ENCODE results near the gene ABHD8. TPM values are rescaled to one million over a fixed set of nuclear protein-coding genes. Genes with fewer than 3 reads are reported as not detected.
A peak's percentile ranks its signal among the peaks of the same experiment; 100 is the strongest.
"Not testable (repeated sequence)": the region's sequence is repeated elsewhere in the genome, so short reads cannot be mapped to it uniquely, and the experiment has no call there.

The ABHD8 gene
- total RNA-seq, 1 experiment from 2014 or later = 25.9 TPM

- no peak for DNase-seq (ENCODE audit: low read depth)
Observed at GRCh38 chr19:17296976-17297375, 6.2 kb downstream of the ABHD8 start.

DNA sequence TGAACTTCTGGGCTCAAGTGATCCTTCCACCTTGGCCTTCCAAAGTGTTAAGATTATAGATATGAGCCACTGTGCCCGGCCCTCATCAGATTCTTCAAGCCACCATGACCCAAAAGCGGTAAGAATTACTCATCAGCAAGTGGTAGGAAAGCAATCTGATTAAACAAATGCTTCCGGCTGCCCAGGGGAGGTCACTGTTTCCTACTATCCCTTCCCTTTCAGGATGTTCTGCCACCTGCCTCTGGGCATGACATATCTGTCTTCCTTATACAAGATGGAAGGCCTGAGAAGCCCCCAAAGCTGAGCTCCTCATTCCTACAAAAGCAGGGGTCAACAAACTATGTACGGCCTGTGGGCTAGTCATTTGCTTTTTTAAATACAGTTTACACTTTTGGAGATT, 7.0 kb downstream of the ABHD8 start:
- DNase-seq (ENCODE audit: low read depth) = peak; percentile 75

- not testable (repeated sequence) for DNase-seq (ENCODE audit: low read depth)
Observed at GRCh38 chr19:17295551-17295950, 7.7 kb downstream of the ABHD8 start.

DNA sequence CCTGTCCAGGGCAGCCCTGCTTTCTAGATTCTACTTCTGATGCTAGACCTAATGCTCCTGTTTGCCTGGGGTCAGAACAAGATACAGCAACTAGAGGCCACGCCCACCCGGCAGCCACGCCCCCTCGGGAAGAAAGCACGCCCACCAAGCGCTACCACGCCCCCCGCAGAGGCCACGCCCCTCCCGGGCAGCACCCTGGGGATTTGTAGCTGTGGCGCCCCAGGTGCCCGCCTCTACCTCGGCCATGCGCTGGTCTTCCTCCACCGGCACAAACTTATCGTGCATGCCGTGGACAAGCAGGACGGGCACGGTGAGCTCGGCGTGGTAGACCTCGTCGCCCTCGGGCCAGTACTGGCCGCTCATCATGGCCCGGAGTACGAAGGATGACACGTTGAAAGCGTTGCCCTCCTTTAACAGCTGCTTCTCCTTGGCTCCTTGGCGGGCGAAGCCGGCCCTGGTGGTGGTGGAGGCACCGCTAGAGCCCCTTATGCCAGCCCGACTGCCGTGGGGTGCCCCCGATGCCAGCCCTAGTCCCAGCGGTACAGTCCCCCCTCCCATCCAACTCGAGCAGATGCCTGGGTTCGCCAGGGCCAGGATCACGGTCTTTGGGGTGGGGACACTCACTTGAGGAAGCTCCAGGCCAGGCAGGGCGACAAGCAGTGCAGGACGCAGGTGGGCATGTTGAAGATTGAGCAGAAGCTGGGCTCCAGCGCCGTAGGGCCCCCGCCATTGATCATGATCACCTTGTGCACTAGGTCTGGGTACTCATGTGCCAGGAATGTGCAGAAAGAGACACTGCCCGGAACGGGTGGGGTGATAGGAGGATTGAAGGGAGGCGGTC, 9.0 kb downstream of the ABHD8 start:
- no peak for DNase-seq (ENCODE audit: low read depth)

DNA sequence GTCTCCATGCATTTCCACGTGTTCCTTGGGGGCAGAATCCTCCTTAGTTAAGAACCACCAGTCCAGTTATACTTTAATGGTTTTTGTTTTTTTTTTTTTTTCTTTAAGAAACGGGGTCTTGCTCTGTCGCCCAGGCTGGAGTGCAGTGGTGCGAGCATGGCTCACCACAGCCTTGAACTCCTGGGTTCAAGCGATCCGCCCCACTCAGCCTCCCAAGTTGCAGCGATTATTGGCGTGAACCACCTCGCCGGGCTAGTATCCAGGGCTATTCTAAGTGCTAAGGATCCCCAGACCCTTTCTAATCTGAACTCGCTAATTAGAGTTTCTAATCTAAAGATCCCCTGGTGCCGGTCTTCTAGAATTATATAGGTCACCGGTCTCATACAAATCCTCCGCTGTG, 9.6 kb downstream of the ABHD8 start:
- no peak for DNase-seq (ENCODE audit: low read depth)

DNA sequence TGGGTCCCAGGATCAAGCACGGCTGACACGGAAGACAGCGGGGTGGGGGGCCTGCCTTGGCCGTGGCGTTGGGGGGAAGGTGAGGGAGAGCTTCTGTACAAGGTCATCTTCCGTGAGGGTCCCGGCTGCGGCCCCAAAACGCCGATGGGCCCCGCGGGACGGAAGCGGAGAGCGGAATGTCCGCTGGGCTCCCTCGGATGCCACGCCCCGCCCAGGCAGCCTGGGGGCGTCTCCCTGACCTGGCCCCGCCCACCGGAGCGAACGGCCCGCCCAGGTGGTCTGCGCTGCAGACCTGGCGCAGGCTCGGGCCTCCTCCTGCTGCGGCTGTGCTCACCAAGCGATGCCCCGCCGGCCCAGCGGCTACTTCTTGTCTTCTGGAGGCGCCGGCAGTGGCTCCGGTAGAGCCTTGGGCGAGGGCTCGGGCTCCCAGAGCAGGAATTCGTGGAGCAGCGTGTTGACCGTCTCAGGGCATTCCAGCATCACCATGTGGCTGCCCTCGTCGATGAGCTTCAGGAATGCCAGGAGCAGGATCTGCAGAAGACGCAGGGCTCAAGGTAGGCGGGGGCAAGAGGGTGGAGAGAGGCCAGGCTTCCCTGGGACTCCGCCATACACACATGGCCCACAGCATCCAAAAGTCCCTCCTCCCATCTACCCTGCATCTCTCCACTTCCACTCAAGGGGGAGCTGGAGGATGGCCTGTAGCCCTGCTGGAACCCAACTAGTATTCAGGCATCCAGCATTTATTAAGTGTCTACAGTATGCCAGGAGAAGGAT, 10.7 kb downstream of the ABHD8 start:
- DNase-seq (ENCODE audit: low read depth) = peak; percentile 31

- peak; percentile 35 for DNase-seq (ENCODE audit: low read depth)
Observed at GRCh38 chr19:17289489-17289888, 13.7 kb downstream of the ABHD8 start.

DNA sequence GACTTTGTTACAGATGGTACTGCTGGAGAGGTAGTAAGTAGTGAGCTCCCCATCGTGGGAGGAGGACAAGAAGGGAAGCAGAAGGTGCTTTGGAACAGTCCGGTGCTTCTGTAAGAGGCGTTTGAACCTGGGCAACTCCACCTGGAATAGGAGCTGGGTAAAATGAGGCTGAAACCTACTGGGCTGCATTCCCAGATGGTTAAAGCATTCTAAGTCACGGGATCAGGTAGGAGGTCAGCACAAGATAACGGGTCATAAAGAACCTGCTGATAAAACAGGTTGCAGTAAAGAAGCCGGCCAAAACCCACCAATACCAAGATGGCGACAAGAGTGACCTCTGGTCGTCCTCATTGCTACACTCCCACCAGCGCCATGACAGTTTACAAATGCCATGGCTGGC, 16.5 kb downstream of the ABHD8 start:
- DNase-seq (ENCODE audit: low read depth) = no peak

GRCh38 chr19:17286263-17286662, 17.0 kb downstream of the ABHD8 start:
- no peak for DNase-seq (ENCODE audit: low read depth)

GRCh38 chr19:17285415-17286135, 17.6 kb downstream of the ABHD8 start:
- no peak for DNase-seq (ENCODE audit: low read depth)

GRCh38 chr19:17283504-17283996, 19.7 kb downstream of the ABHD8 start:
- no peak for DNase-seq (ENCODE audit: low read depth)

DNA sequence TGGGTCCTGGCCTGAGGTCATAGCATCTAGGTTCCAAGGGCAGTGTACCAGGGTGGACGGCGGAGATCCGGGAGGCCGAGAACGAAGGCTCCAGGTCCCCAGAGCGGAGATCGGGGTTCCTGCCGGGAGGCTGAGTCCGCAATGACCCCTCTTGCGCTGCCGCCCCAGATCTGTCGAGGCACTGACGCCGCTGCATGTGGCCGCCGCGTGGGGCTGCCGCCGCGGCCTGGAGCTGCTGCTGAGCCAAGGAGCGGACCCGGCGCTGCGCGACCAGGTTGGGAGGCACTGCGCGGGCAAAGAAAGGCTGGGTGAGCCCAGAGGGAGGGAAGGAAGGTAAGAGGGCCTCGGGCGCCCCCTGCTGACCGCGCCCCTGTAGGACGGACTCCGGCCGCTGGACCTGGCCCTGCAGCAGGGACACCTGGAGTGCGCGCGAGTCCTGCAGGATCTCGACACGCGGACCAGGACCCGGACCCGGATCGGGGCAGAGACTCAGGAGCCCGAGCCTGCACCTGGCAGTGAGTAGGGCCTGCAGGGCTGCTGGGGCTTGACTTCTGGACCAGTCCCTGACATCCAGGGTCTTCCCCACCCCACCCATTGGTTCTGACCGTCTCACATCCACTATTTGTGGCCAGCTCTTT, 20.6 kb downstream of the ABHD8 start:
- peak; percentile 71 for DNase-seq (ENCODE audit: low read depth)

- no peak for DNase-seq (ENCODE audit: low read depth)
Observed at GRCh38 chr19:17281391-17282304, 21.6 kb downstream of the ABHD8 start, which contains the start of gene ANKLE1. Gene ANKLE1, plus strand, starts transcription at chr19:17281901. Its CDS starts 20 bp downstream, at chr19:17281921.

GRCh38 chr19:17279436-17279835, 23.8 kb downstream of the ABHD8 start:
- no peak for DNase-seq (ENCODE audit: low read depth)

DNA sequence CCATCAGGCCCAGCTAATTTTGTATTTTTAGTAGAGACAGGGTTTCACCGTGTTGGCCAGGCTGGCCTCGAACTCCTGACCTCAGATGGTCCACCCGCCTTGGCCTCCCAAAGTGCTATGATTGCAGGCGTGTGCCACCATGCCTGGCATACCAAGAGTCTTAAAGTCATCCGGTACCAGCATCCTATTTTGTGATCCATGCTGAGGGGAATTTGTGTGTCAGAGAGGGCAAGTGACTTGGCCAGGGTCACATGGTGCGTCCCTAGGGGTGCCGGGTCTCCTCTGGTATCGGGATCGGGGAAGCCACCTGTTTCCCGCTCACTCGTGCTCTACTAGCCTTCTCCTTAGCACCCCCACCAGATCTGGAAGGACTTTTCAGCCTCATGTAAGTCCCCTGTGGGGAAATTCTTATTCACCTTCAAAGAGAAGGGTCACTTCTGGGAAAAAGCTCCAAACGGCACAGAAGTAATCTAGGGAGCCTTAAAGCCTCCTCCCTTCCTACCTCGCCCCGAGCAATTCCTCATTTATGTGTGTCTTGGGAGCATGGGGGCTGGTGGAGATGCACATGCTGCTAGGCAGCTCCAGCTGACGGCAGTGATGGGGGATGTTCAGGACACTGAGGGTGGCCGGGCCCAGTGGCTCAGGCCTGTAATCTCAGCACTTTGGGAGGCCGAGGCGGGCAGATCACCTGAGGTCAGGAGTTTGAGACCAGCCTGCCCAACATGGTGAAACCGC, 27.6 kb downstream of the ABHD8 start:
- DNase-seq (ENCODE audit: low read depth) = no peak

DNA sequence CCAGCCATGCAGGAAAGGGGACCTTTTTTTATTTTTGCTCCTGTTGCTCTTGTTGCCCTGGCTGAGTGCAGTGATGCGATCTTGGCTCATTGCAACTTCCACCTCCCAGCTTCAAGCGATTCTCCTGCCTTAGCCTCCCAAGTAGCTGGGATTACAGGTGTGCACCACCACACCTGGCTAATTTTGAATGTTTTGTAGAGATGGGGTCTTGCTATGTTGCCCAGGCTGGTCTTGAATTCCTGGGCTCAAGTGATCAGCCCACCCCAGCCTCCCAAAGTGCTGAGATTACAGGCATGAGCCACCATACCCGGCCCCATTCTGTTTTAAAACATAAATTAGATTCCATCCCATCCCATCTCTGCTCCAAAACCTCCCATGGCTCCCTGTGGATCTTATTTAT, 28.3 kb downstream of the ABHD8 start:
- not testable (repeated sequence) for DNase-seq (ENCODE audit: low read depth)

DNA sequence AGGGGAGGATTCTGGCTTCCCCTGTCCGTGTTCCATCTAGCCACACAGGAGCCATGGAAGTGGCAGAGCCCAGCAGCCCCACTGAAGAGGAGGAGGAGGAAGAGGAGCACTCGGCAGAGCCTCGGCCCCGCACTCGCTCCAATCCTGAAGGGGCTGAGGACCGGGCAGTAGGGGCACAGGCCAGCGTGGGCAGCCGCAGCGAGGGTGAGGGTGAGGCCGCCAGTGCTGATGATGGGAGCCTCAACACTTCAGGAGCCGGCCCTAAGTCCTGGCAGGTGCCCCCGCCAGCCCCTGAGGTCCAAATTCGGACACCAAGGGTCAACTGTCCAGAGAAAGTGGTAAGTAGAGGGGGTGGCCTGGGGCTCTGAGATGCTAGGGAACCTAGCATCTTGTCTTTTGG, 34.5 kb downstream of the ABHD8 start:
- DNase-seq (ENCODE audit: low read depth) = no peak

DNA sequence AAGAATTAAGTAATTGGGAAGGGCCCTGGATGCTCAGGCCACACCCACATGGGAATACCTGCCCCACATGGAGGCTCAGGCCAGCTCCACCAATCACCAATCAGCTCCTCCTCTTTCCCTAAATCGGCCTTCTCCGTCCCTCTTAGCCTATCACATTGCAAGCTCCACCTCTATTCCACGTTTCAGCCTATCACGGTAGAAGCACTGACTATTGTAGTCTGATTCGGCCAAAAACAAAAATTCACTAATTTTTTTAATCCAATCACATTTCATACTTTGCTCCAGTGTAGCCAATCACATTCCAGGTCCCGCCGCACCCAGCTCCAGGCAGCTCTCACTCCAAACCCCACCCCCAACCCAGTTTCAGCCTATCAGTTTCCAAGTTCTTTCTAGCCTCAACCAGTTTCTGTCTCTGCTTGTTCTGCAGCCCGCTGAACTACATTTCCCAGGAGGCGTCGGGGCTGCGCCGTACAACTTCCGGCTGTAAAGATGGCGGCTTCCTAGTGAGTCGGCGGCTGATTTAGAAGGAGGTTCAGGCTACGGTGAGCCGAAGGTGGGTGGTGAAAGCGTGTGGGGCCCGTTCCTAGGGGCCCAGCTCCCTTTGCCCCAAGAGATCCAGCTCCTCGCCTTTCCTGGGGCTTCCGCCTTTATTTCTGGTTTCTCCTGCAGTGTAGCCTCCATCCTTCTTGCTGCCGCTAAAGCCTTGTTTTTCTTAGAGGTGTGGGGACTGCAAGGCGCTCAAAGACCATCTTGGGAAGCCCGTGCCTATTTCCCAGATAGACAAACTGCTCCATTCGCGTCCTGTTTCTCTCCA, 36.0 kb downstream of the ABHD8 start, which contains the start of gene BABAM1:
TSS of gene BABAM1 (plus strand) at position 469 of the 814 bp plus-strand sequence. CDS start 1,364 bp downstream, outside the sequence.
- peak; percentile 100 for DNase-seq (ENCODE audit: low read depth)

DNA sequence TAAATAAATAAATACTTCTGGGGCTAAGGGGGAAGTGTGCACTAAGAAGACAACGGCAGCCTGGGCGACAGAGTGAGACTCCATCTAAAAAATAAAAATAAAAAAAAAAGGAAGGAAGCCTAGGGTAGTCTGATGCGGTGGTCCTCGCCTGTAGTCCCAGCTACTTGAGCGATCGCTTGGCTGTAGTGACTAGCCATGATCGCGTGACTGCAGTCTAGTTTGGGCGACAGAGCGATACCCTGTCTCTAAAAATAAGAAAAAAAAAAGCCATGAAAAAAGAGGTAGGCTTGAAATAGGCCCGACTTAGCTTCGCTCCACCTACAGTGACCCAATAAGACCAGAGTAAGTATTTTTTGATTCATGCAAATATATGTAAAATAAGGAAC, 36.6 kb downstream of the ABHD8 start:
- DNase-seq (ENCODE audit: low read depth) = no peak
